Effector memory CD8-positive, alpha-beta T cell (primary cell): ENCODE measurements around the gene OPRL1.
A peak's percentile ranks its signal among the peaks of the same experiment; 100 is the strongest.
"Not testable (repeated sequence)": the region's sequence is repeated elsewhere in the genome, so short reads cannot be mapped to it uniquely, and the experiment has no call there.

Experiments used
- ATAC-seq: fragments of 150-1000 bp; cut with Tn5 transposase; replicated peaks from 2 replicates; pipeline ENCODE4 v1.10.0; 2021; ENCODE audit warnings: mild to moderate bottlenecking, moderate library complexity
- DNase-seq, 3 experiments: peaks; one replicate each; pipeline ENCODE4 v3.0.0; 2021
- H3K27ac Mint-ChIP-seq, 2 donors: one replicate each; pipeline ENCODE4 v1.8.0; 2022; ENCODE audit warnings: mild to moderate bottlenecking in 2 of 2, mixed read lengths in 2 of 2, moderate library complexity in 2 of 2
- H3K27me3 Mint-ChIP-seq, 2 donors: one replicate each; pipeline ENCODE4 v1.8.0; 2022; ENCODE audit warnings: mixed read lengths in 2 of 2
- H3K36me3 Mint-ChIP-seq: one replicate; pipeline ENCODE4 v1.8.0; 2022; ENCODE audit warnings: mild to moderate bottlenecking, moderate library complexity, mixed read lengths; ENCODE audit not compliant: insufficient read depth
- H3K4me1 Mint-ChIP-seq, 2 donors: one replicate each; pipeline ENCODE4 v1.8.0; 2022; ENCODE audit warnings: low read depth in 2 of 2, mixed read lengths in 2 of 2
- H3K4me3 Mint-ChIP-seq, 2 donors: one replicate each; pipeline ENCODE4 v1.8.0; 2022; ENCODE audit warnings: mild to moderate bottlenecking in 2 of 2, mixed read lengths in 2 of 2, moderate library complexity in 2 of 2
- H3K9me3 Mint-ChIP-seq, 2 donors: one replicate each; pipeline ENCODE4 v1.8.0; 2022; ENCODE audit warnings: mixed read lengths in 2 of 2

OPRL1 gene

GRCh38 chr20:64114356-64114971 is 34.6 kb downstream of the OPRL1 start:
- Mint-ChIP-seq H3K4me3 (no peak overlapping the region), H3K27me3 (no peaks in the 10 kb centered on the region), H3K36me3 (peaks cover 4% of the 10 kb centered on the region), H3K9me3 (no peaks in the 10 kb centered on the region), H3K4me1 (no peaks in the 10 kb centered on the region), H3K27ac (no peak overlapping the region)
- ATAC-seq (no peak), DNase-seq (peak in 1 of 3 experiments; percentile 0)

DNA sequence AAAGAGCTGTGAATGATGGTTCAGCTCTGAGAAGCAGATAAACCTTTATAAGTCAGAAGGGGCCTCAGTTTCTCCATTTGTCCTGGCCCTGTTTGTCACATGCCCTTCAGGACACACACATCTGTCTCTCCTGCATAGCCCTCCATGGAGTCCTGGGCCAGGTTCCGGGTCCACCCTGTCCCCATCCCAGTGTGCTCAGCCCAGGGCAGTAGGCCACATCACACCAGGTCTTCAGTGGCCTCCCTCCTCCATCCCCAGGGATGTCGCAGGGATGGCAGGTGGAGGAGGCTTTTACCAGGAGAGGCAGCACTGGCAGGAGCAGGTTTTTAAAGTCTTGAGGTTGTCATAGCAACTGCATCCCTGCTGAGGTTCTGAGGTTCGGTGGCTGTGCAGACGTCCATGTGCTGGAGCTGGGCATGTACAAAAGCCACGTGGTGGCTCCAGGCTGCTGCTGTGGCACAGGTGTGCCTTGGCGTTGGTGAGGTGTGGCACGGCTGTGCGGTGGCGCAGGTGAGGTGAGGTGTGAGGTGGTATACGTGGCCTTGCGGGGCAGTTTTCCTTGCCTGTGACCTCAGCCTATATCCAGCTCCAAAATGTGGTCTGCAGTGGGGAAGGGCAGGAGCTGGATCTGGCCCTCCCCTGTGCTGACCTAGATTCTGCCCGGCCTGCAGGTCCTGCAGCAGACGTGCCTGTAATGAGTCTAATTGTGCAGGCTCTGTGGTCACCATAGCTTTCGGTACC is 35.5 kb downstream of the OPRL1 start:
- peak in 1 of 3 experiments; percentile 0 for DNase-seq
- peaks cover 13% of the 10 kb centered on the region for H3K36me3 Mint-ChIP-seq
- ATAC-seq: no peak
- H3K4me1 Mint-ChIP-seq: peaks cover 5 to 7% of the 10 kb centered on the region in 2 donors
- no peak overlapping the region for H3K4me3 Mint-ChIP-seq
- no peak overlapping the region for H3K27ac Mint-ChIP-seq
- no peaks in the 10 kb centered on the region for H3K9me3 Mint-ChIP-seq
- no peaks in the 10 kb centered on the region for H3K27me3 Mint-ChIP-seq

DNA sequence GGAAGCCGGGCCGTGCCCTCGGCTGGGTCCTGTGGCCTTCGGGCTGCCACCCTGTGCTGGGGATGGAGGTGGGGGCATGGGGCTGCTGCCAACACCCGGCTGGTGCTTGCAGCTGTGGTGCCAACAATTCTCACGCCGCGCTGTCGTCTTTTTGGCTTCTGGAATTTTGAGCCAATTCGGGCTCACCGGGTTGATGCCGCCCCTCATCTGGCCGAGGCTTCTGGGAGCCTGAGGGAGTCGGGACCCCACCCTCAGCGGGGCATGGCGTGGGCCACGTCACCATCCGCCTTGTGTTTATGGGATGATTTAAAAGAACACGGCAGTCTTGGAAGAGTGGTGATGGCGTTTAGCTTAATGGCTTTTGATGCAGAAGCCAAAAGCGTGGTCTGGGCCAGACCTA is 36.1 kb downstream of the OPRL1 start:
- peaks cover 8 to 9% of the 10 kb centered on the region in 2 donors for H3K4me1 Mint-ChIP-seq
- H3K27me3 Mint-ChIP-seq: no peaks in the 10 kb centered on the region
- no peak overlapping the region for H3K4me3 Mint-ChIP-seq
- H3K9me3 Mint-ChIP-seq: no peaks in the 10 kb centered on the region
- peaks cover 16% of the 10 kb centered on the region for H3K36me3 Mint-ChIP-seq
- DNase-seq: no peak
- no peak overlapping the region for H3K27ac Mint-ChIP-seq
- no peak for ATAC-seq

DNA sequence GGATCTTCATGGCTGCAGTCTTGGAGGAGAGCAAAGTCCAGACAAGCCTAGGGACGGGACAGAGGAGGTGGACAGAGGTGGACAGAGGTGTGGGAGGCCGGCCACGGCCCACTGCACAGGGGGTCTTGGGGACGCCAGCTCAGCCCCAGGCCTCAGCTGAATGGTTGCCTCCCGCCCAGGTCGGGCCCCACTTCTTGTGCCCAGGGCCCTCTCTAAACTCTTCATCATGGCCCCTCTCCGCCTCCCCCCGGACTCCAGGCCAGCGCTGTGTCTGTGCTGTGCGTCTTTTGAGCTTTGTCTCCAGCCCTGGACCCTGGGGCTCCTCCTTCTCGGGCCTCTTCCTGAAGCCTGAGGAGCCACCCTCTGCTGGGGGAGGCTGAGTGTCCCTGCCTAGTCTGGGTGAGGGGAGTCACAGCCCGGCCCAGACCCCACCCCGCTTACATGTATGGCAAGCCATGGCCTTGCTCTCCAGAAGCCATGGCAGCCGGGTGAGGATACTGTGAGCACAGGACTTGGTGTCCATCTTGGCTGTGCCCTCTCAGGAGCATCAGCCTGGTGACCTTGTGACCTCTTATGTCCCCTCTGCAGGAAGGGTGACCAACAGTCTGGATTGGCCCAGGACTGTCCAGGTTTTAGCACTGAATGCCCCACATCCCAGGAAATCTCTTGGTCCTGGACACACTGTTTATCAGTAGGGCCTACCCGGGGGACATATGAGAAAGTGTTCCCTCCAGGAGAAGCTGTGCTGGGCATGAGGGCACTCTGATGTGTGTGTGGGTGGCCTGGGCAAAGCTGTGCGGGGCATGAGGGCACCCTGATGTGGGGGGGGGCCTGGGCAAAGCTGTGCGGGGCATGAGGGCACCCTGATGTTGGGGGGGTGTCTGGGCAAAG is 36.9 kb downstream of the OPRL1 start:
- no peaks in the 10 kb centered on the region for H3K9me3 Mint-ChIP-seq
- no peak overlapping the region for H3K4me3 Mint-ChIP-seq
- H3K36me3 Mint-ChIP-seq: peaks cover 16% of the 10 kb centered on the region
- peaks cover 8 to 9% of the 10 kb centered on the region in 2 donors for H3K4me1 Mint-ChIP-seq
- DNase-seq (peak in 1 of 3 experiments; percentile 0), ATAC-seq (no peak)
- H3K27me3 Mint-ChIP-seq: peaks cover 7% of the 10 kb centered on the region in 2 donors
- H3K27ac Mint-ChIP-seq: no peak overlapping the region

DNA sequence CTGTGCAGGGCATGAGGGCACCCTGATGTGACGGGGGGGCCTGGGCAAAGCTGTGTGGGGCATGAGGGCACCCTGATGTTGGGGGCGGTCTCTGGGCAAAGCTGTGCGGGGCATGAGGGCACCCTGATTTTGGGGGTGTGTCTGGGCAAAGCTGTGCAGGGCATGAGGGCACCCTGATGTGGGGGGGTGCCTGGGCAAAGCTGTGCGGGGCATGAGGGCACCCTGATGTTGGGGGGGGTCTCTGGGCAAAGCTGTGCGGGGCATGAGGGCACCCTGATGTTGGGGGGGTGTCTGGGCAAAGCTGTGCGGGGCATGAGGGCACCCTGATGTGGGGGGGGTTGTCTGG is 37.5 kb downstream of the OPRL1 start:
- H3K27me3 Mint-ChIP-seq: peaks cover 12 to 13% of the 10 kb centered on the region in 2 donors
- H3K4me1 Mint-ChIP-seq, H3K9me3 Mint-ChIP-seq, H3K27ac Mint-ChIP-seq, H3K4me3 Mint-ChIP-seq, ATAC-seq, DNase-seq: not testable (repeated sequence)
- H3K36me3 Mint-ChIP-seq: peaks cover 16% of the 10 kb centered on the region

DNA sequence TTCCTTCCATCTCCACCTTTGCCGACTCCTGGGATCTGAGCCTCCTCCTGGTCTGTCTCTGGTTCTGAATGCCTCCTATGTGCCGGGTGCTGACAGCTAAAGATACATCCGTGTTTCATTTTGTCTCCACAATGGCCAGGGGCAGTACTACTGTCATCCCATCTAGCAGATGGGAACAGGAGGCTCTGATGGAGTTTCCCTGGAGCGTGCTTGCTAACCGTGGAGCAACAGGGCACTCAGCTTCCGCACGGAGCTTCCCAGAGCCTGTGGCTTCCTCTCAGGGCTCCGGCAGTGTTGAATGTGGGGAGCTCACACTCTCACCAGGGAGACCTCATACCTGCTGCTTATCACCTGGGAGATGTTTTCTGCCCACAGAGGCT is 39.4 kb downstream of the OPRL1 start:
- ATAC-seq (no peak), DNase-seq (no peak)
- H3K27me3 Mint-ChIP-seq: peaks cover 16 to 20% of the 10 kb centered on the region in 2 donors
- H3K36me3 Mint-ChIP-seq: peaks cover 16% of the 10 kb centered on the region
- H3K4me3 Mint-ChIP-seq: peak overlapping the region in 1 of 2 donors; percentile 79
- no peak overlapping the region for H3K27ac Mint-ChIP-seq
- peaks cover 8 to 9% of the 10 kb centered on the region in 2 donors for H3K4me1 Mint-ChIP-seq
- H3K9me3 Mint-ChIP-seq: no peaks in the 10 kb centered on the region

DNA sequence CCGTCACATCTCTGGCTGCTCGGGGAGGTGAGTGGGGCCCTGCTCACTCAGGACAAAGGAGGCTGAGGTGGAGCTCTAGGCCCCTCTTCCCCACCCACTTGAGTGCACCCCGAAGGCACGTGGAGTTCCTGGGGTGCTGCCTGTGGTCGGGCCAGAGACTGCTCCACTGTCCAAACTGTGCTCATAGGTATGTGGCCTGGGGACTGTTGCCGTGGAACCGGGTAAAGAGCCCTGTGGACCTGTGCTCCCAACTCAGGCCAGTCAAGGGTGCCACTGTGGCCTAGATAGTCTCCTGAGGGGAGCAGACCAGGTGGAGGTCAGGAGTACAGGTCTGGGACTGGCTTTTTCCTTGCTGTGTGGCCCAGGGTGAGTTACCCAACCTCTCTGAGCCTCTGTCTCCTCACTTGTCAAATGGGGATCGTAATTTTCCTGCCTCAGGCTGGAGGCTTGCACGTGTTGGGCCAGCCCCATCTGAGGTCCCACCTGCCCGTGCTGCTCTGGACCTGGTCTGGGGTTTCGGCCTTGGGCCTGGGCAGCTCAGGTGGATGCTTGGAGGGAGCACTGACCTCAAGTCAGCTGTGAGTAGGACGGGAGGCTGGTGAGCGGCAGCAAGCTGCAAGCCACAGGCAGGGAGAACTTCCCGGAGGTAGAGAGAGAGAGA is 39.9 kb downstream of the OPRL1 start:
- Mint-ChIP-seq H3K27me3 (peaks cover 19 to 20% of the 10 kb centered on the region in 2 donors), H3K36me3 (peaks cover 16% of the 10 kb centered on the region), H3K9me3 (no peaks in the 10 kb centered on the region), H3K27ac (peak overlapping the region; percentile 41 to 98), H3K4me1 (peaks cover 8 to 9% of the 10 kb centered on the region in 2 donors), H3K4me3 (peak overlapping the region; percentile 63 to 79)
- ATAC-seq (no peak), DNase-seq (no peak)

GRCh38 chr20:64121586-64121985 is 41.7 kb downstream of the OPRL1 start:
- H3K9me3 Mint-ChIP-seq: no peaks in the 10 kb centered on the region
- H3K4me3 Mint-ChIP-seq: no peak overlapping the region
- DNase-seq: no peak
- ATAC-seq: no peak
- peaks cover 16% of the 10 kb centered on the region for H3K36me3 Mint-ChIP-seq
- peaks cover 19 to 20% of the 10 kb centered on the region in 2 donors for H3K27me3 Mint-ChIP-seq
- no peak overlapping the region for H3K27ac Mint-ChIP-seq
- peaks cover 8 to 9% of the 10 kb centered on the region in 2 donors for H3K4me1 Mint-ChIP-seq

- DNase-seq, H3K4me3 Mint-ChIP-seq, ATAC-seq, H3K4me1 Mint-ChIP-seq, H3K27ac Mint-ChIP-seq, H3K9me3 Mint-ChIP-seq: not testable (repeated sequence)
- Mint-ChIP-seq H3K36me3 (peaks cover 13% of the 10 kb centered on the region), H3K27me3 (peaks cover 19 to 20% of the 10 kb centered on the region in 2 donors)
Measured at GRCh38 chr20:64122927-64123326, 43.0 kb downstream of the OPRL1 start.

DNA sequence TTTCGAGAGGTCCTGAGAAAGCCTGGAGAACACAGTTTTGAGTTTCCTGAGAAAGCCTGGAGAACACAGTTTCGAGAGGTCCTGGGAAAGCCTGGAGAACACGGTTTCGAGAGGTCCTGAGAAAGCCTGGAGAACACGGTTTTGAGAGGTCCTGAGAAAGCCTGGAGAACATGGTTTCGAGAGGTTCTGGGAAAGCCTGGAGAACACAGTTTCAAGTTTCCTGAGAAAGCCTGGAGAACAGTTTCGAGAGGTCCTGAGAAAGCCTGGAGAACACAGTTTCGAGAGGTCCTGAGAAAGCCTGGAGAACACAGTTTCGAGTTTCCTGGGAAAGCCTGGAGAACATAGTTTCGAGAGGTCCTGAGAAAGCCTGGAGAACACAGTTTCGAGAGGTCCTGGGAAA is 43.6 kb downstream of the OPRL1 start:
- DNase-seq, H3K9me3 Mint-ChIP-seq, ATAC-seq, H3K27ac Mint-ChIP-seq, H3K4me1 Mint-ChIP-seq, H3K4me3 Mint-ChIP-seq: not testable (repeated sequence)
- Mint-ChIP-seq H3K27me3 (peaks cover 23 to 26% of the 10 kb centered on the region in 2 donors), H3K36me3 (peaks cover 13% of the 10 kb centered on the region)

- H3K4me3 Mint-ChIP-seq: no peak overlapping the region
- no peaks in the 10 kb centered on the region for H3K9me3 Mint-ChIP-seq
- DNase-seq (no peak), ATAC-seq (no peak)
- H3K27ac Mint-ChIP-seq: no peak overlapping the region
- H3K36me3 Mint-ChIP-seq: no peaks in the 10 kb centered on the region
- no peaks in the 10 kb centered on the region for H3K4me1 Mint-ChIP-seq
- H3K27me3 Mint-ChIP-seq: peaks cover 32 to 35% of the 10 kb centered on the region in 2 donors
Measured at GRCh38 chr20:64129146-64129782, 49.4 kb downstream of the OPRL1 start.

GRCh38 chr20:64130271-64130670 is 50.4 kb downstream of the OPRL1 start:
- no peak overlapping the region for H3K4me3 Mint-ChIP-seq
- H3K27ac Mint-ChIP-seq: no peak overlapping the region
- ATAC-seq (no peak), DNase-seq (no peak)
- H3K27me3 Mint-ChIP-seq: peaks cover 29 to 36% of the 10 kb centered on the region in 2 donors
- H3K36me3 Mint-ChIP-seq: no peaks in the 10 kb centered on the region
- H3K9me3 Mint-ChIP-seq: no peaks in the 10 kb centered on the region
- no peaks in the 10 kb centered on the region for H3K4me1 Mint-ChIP-seq

DNA sequence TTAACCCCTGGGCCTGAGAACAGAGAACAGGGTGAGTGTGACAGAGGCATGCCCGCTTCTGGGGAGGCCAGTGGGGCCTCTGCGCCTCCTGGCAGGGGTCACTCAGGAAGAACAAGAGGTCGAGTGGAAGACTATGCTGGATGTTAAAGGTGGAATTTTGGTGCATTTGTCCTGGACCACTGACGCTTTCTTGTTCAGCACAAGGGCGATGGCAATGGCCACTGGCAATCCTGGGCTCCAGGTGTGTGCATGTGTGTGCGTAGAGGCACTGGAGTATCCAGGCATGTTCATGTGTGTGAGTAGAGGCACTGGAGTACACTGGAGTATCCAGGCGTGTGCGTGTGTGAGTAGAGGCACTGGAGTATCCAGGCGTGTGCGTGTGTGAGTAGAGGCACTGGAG is 51.0 kb downstream of the OPRL1 start:
- H3K27me3 Mint-ChIP-seq: peaks cover 34 to 43% of the 10 kb centered on the region in 2 donors
- H3K9me3 Mint-ChIP-seq: no peaks in the 10 kb centered on the region
- no peaks in the 10 kb centered on the region for H3K36me3 Mint-ChIP-seq
- ATAC-seq (no peak), DNase-seq (no peak)
- H3K27ac Mint-ChIP-seq: no peak overlapping the region
- no peaks in the 10 kb centered on the region for H3K4me1 Mint-ChIP-seq
- no peak overlapping the region for H3K4me3 Mint-ChIP-seq
